Measurements from ENCODE around the gene GALNT15.

The GALNT15 gene

GRCh38 chr3:16227566-16227965, 53.1 kb downstream of the GALNT15 start:
- H3K27ac ChIP-seq = no peak overlapping the region
- TF ChIP-seq CTCF (IDR thresholded peaks at IDR 0.05) (no peak), ZFX (IDR thresholded peaks at IDR 0.05; ENCODE audit: borderline replicate concordance) (no peak)

- H3K27ac ChIP-seq = no peak overlapping the region
- TF ChIP-seq ZFX (IDR thresholded peaks at IDR 0.05; ENCODE audit: borderline replicate concordance) (no peak), CTCF (IDR thresholded peaks at IDR 0.05) (no peak)
Measured at GRCh38 chr3:16229681-16230080, 55.2 kb downstream of the GALNT15 start.

GRCh38 chr3:16231983-16232382, 57.5 kb downstream of the GALNT15 start:
- H3K27ac ChIP-seq = no peak overlapping the region
- TF ChIP-seq CTCF (IDR thresholded peaks at IDR 0.05) (no peak), ZFX (IDR thresholded peaks at IDR 0.05; ENCODE audit: borderline replicate concordance) (no peak)

- no peak for TF ChIP-seq CTCF (IDR thresholded peaks at IDR 0.05)
- no peak for TF ChIP-seq ZFX (IDR thresholded peaks at IDR 0.05; ENCODE audit: borderline replicate concordance)
- no peak overlapping the region for H3K27ac ChIP-seq
Measured at GRCh38 chr3:16233806-16234205, 59.3 kb downstream of the GALNT15 start.

GRCh38 chr3:16234281-16234680, 59.8 kb downstream of the GALNT15 start:
- no peak overlapping the region for H3K27ac ChIP-seq
- TF ChIP-seq ZFX (IDR thresholded peaks at IDR 0.05; ENCODE audit: borderline replicate concordance) (no peak), CTCF (IDR thresholded peaks at IDR 0.05) (no peak)

GRCh38 chr3:16236030-16236639, 61.7 kb downstream of the GALNT15 start:
- H3K27ac ChIP-seq = peak overlapping the region; percentile 37; the same call in 1 of the 2 replicates
- no peak for TF ChIP-seq CTCF (IDR thresholded peaks at IDR 0.05)
- no peak for TF ChIP-seq ZFX (IDR thresholded peaks at IDR 0.05; ENCODE audit: borderline replicate concordance)

GRCh38 chr3:16236856-16237393, 62.4 kb downstream of the GALNT15 start:
- H3K27ac ChIP-seq = peak overlapping the region; percentile 37; the same call in 1 of the 2 replicates
- TF ChIP-seq CTCF (IDR thresholded peaks at IDR 0.05) (no peak), ZFX (IDR thresholded peaks at IDR 0.05; ENCODE audit: borderline replicate concordance) (no peak)

Measured in 22Rv1 (cell line).